Measurements from ENCODE around the gene ENDOG. TPM values are rescaled to one million over a fixed set of nuclear protein-coding genes. Genes with fewer than 3 reads are reported as not detected.
"Not testable (repeated sequence)": the region's sequence is repeated elsewhere in the genome, so short reads cannot be mapped to it uniquely, and the experiment has no call there.

ENDOG gene
- total and polyA plus RNA-seq, 2 experiments from 2014 or later = 93.3 to 209 TPM

DNA sequence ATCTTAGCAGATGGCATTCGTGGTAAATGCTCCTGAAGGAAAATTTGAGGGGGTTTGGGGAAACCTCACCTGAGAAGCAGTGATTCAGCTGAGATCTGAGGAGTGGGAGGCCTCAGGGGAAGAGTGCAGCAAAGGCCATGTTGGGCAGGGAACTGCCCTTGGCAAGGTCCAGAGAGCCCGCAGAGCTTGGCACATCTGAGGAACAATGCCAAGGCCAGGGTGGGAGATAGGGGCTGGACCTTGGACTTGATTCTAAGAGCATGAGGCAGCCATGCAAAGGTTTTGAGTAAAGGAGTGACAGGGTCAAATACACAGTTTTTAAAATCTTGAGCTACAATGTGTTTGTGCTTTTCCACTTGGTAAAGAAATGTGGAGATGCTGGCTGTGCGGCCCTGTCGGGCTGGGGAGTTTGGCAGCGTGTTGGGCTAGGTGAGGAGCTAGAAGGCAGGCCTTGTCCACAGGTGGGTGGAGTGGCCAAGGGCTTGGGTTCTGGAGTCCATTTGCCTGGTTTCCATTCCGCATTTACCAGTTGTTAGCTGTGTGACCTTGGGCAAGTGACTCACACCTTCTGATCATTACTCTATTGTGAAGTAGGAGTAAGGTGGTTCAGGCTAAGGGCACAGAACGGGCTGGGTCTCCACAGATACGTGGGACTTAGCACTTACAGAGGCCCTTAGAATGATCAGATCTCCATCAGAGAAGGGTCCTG is 25.2 kb upstream of the ENDOG start:
- Histone ChIP-seq H3K27me3 (no peaks in the 10 kb centered on the region), H3K4me3 (no peak overlapping the region), H3K27ac (no peak overlapping the region), H3K36me3 (peaks cover 28% of the 10 kb centered on the region), H3K9me3 (ENCODE audit: low read depth) (no peaks in the 10 kb centered on the region), H3K4me1 (ENCODE audit: low read depth) (peaks cover 2% of the 10 kb centered on the region)
- no peak for DNase-seq (ENCODE audit: low read depth in 1 of 2, low spot score in 1 of 2)
- TF ChIP-seq, protein P1, sequence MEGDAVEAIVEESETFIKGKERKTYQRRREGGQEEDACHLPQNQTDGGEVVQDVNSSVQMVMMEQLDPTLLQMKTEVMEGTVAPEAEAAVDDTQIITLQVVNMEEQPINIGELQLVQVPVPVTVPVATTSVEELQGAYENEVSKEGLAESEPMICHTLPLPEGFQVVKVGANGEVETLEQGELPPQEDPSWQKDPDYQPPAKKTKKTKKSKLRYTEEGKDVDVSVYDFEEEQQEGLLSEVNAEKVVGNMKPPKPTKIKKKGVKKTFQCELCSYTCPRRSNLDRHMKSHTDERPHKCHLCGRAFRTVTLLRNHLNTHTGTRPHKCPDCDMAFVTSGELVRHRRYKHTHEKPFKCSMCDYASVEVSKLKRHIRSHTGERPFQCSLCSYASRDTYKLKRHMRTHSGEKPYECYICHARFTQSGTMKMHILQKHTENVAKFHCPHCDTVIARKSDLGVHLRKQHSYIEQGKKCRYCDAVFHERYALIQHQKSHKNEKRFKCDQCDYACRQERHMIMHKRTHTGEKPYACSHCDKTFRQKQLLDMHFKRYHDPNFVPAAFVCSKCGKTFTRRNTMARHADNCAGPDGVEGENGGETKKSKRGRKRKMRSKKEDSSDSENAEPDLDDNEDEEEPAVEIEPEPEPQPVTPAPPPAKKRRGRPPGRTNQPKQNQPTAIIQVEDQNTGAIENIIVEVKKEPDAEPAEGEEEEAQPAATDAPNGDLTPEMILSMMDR (IDR thresholded peaks at IDR 0.05; ENCODE audit: low read depth, low read length) = no peak

DNA sequence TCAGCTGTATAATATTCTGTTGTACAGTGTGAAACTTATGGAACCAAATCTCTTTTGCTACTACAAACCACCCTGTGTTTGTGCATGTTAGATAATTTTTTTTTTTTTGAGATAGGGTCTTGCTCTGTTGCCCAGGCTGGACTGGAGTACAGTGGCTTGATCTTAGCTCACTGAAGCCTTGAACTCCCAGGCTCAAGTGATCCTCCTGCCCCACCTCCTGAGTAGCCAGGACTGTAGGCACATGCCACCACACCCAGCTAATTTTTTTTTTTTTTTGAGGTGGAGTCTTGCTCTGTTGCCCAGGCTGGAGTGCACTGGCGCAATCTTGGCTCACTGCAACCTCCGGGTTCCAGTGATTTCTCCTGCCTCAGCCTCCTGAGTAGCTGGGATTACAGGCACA is 23.3 kb upstream of the ENDOG start:
- H3K27me3 ChIP-seq; H3K4me3 ChIP-seq; H3K27ac ChIP-seq; H3K4me1 ChIP-seq (ENCODE audit: low read depth); H3K9me3 ChIP-seq (ENCODE audit: low read depth); DNase-seq (ENCODE audit: low read depth in 1 of 2, low spot score in 1 of 2): not testable (repeated sequence)
- H3K36me3 ChIP-seq = peaks cover 38% of the 10 kb centered on the region

DNA sequence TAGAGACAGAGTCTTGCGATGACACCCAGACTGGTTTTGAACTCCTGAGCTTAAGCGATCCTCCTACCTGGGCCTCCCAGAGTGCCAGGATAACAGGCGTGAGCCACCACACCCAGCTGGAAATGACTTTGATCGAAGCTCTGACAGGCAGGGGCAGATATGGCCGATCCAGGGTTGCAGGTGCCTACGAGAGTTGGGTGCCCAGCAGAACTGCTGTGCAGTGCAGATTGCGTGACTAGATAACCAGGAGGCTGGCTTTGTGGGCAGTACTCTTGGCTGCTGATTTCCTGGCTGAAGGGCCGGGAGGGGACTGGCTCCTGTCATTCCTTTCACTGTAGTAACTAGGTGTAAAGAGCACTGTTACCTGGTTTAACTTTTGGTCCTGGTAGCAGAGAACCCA is 19.4 kb upstream of the ENDOG start:
- H3K36me3 ChIP-seq = peaks cover 30% of the 10 kb centered on the region

DNA sequence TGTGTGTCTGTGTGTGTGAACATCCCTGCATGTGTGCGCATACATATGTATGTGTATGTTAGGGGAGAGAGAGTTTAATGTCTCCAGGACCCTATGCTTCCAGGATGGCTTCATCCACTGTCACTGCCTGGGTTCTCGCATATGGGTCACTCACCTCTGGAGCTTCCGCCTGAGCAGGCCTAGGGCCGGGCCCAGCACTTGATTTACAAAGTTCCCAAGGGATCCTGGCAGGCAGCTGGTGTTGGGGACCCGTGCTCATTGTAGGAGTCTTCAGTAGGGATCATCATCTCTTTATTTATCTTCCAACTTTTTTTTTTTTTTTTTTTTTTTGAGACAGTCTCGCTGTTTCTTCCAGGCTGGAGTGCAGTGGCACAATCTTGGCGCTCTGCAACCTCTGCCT is 18.2 kb upstream of the ENDOG start:
- no peak for DNase-seq (ENCODE audit: low read depth in 1 of 2, low spot score in 1 of 2)
- Histone ChIP-seq H3K27ac (no peak overlapping the region), H3K36me3 (peaks cover 36% of the 10 kb centered on the region), H3K4me3 (no peak overlapping the region), H3K4me1 (ENCODE audit: low read depth) (no peaks in the 10 kb centered on the region), H3K9me3 (ENCODE audit: low read depth) (no peaks in the 10 kb centered on the region), H3K27me3 (no peaks in the 10 kb centered on the region)
- TF ChIP-seq, protein P1 (IDR thresholded peaks at IDR 0.05; ENCODE audit: low read depth, low read length) = no peak

More for the DNA sequence above, 19.4 kb upstream of the ENDOG start:
- Histone ChIP-seq H3K27ac (no peak overlapping the region), H3K27me3 (no peaks in the 10 kb centered on the region), H3K4me3 (no peak overlapping the region), H3K4me1 (ENCODE audit: low read depth) (no peaks in the 10 kb centered on the region), H3K9me3 (ENCODE audit: low read depth) (no peaks in the 10 kb centered on the region)
- TF ChIP-seq, protein P1 (IDR thresholded peaks at IDR 0.05; ENCODE audit: low read depth, low read length) = no peak
- DNase-seq (ENCODE audit: low read depth in 1 of 2, low spot score in 1 of 2) = no peak

DNA sequence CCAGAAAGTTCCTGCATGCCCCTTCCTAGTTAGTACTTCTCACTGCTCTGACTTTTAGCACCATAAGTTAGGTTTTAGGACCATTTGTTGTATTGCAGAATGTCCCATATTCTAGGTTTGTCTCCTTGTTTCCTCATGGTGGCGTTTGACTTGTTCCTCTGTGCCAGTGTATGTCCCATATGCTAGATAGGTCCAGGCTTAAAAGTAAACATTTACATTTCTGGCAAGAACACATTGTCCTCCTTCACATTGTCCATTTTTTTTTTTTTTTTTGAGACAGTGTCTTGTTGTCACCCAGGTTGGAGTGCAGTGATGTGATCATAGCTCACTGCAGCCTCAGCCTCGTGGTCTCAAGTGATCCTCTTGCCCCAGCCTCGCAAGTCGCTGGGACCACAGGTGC is 15.8 kb upstream of the ENDOG start:
- TF ChIP-seq, protein P1 (IDR thresholded peaks at IDR 0.05; ENCODE audit: low read depth, low read length) = no peak
- H3K4me3 ChIP-seq = no peak overlapping the region
- peaks cover 44% of the 10 kb centered on the region for H3K36me3 ChIP-seq
- no peaks in the 10 kb centered on the region for H3K9me3 ChIP-seq (ENCODE audit: low read depth)
- no peaks in the 10 kb centered on the region for H3K27me3 ChIP-seq
- H3K27ac ChIP-seq = no peak overlapping the region
- DNase-seq (ENCODE audit: low read depth in 1 of 2, low spot score in 1 of 2) = no peak
- H3K4me1 ChIP-seq (ENCODE audit: low read depth) = no peaks in the 10 kb centered on the region

DNA sequence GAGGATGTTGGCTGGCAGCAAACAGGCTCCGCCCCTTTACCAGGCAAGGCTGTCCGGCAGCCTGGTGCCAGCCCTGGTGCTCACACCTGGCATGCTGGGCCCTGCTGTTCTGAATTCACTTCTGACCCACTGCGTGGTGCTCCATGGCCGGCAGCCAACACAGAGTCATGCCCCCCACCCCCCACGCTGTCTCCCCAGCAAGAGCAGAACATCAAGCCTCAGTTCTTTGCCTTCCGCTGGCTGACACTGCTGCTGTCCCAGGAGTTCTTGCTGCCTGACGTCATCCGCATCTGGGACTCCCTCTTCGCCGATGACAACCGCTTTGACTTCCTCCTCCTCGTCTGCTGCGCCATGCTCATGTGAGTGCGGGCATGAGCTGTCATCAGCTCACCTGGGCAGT is 12.6 kb upstream of the ENDOG start:
- no peaks in the 10 kb centered on the region for H3K4me1 ChIP-seq (ENCODE audit: low read depth)
- no peak overlapping the region for H3K27ac ChIP-seq
- TF ChIP-seq, protein P1 (IDR thresholded peaks at IDR 0.05; ENCODE audit: low read depth, low read length) = no peak
- H3K4me3 ChIP-seq = no peak overlapping the region
- DNase-seq (ENCODE audit: low read depth in 1 of 2, low spot score in 1 of 2) = no peak
- no peaks in the 10 kb centered on the region for H3K27me3 ChIP-seq
- no peaks in the 10 kb centered on the region for H3K9me3 ChIP-seq (ENCODE audit: low read depth)
- peaks cover 35% of the 10 kb centered on the region for H3K36me3 ChIP-seq
